Measurements from ENCODE around the gene DCLK1.

The DCLK1 gene

GRCh38 chr13:36148446-36148845 is 17.3 kb upstream of the DCLK1 start:
- no peak overlapping the region for H3K14ac ChIP-seq (ENCODE audit: low read length)
- H3K27me3 ChIP-seq (ENCODE audit: insufficient read depth, low read length) = no peaks in the 10 kb centered on the region
- no peak overlapping the region for H2BK12ac ChIP-seq (ENCODE audit: low read length)
- no peak for DNase-seq
- no CpG with 5 or more reads among the region's 1 CpG for WGBS (ENCODE audit: extremely low coverage, insufficient coverage, insufficient read length)
- H4K12ac ChIP-seq (ENCODE audit: low read depth, low read length) = no peak overlapping the region
- H2BK5ac ChIP-seq (ENCODE audit: low read depth, low read length, poor library complexity) = no peak overlapping the region
- no peaks in the 10 kb centered on the region for H3K79me1 ChIP-seq (ENCODE audit: low read length)
- H3K36me3 ChIP-seq (ENCODE audit: control insufficient read depth in 1 of 2, insufficient read depth in 2 of 2, low read length in 2 of 2) = no peaks in the 10 kb centered on the region
- H3K4me1 ChIP-seq (ENCODE audit: control insufficient read depth in 1 of 2, insufficient read depth in 2 of 2, low read length in 2 of 2) = no peaks in the 10 kb centered on the region
- H3K9ac ChIP-seq (ENCODE audit: low read length) = no peak overlapping the region
- no peaks in the 10 kb centered on the region for H3K9me3 ChIP-seq (ENCODE audit: insufficient read depth, low read depth, low read length)
- no peak overlapping the region for H3K18ac ChIP-seq (ENCODE audit: low read length)
- no peak overlapping the region for H2AFZ ChIP-seq (ENCODE audit: insufficient read depth, low read length, poor library complexity)
- H3K27ac ChIP-seq (ENCODE audit: low read depth, low read length) = no peak overlapping the region
- no peaks in the 10 kb centered on the region for H3K79me2 ChIP-seq (ENCODE audit: control insufficient read depth, insufficient read depth, low read length, poor library complexity)
- H3K4me2 ChIP-seq (ENCODE audit: low read length) = no peak overlapping the region
- no peak overlapping the region for H2AK5ac ChIP-seq (ENCODE audit: low read length)
- no peak overlapping the region for H3K4ac ChIP-seq (ENCODE audit: low read depth, low read length)
- no peak overlapping the region for H4K8ac ChIP-seq (ENCODE audit: low read depth, low read length)
- no peak overlapping the region for H3K23ac ChIP-seq (ENCODE audit: low read length)
- H4K91ac ChIP-seq (ENCODE audit: low read depth, low read length) = no peak overlapping the region
- H3K4me3 ChIP-seq (ENCODE audit: low read depth, low read length) = no peak overlapping the region
- H2BK120ac ChIP-seq (ENCODE audit: insufficient read depth, low read length, poor library complexity) = no peak overlapping the region

GRCh38 chr13:36147330-36147729 is 16.1 kb upstream of the DCLK1 start:
- Histone ChIP-seq H3K27ac (ENCODE audit: low read depth, low read length) (no peak overlapping the region), H3K9ac (ENCODE audit: low read length) (no peak overlapping the region), H3K9me3 (ENCODE audit: insufficient read depth, low read depth, low read length) (no peaks in the 10 kb centered on the region), H4K12ac (ENCODE audit: low read depth, low read length) (no peak overlapping the region), H2BK5ac (ENCODE audit: low read depth, low read length, poor library complexity) (no peak overlapping the region), H3K14ac (ENCODE audit: low read length) (no peak overlapping the region), H3K4me1 (ENCODE audit: control insufficient read depth in 1 of 2, insufficient read depth in 2 of 2, low read length in 2 of 2) (no peaks in the 10 kb centered on the region), H3K4me3 (ENCODE audit: low read depth, low read length) (no peak overlapping the region), H2BK12ac (ENCODE audit: low read length) (no peak overlapping the region), H2BK120ac (ENCODE audit: insufficient read depth, low read length, poor library complexity) (no peak overlapping the region), H3K4ac (ENCODE audit: low read depth, low read length) (no peak overlapping the region), H3K23ac (ENCODE audit: low read length) (no peak overlapping the region), H3K79me1 (ENCODE audit: low read length) (no peaks in the 10 kb centered on the region), H4K91ac (ENCODE audit: low read depth, low read length) (no peak overlapping the region), H3K27me3 (ENCODE audit: insufficient read depth, low read length) (no peaks in the 10 kb centered on the region), H3K4me2 (ENCODE audit: low read length) (no peak overlapping the region), H3K18ac (ENCODE audit: low read length) (no peak overlapping the region), H2AK5ac (ENCODE audit: low read length) (no peak overlapping the region), H4K8ac (ENCODE audit: low read depth, low read length) (no peak overlapping the region), H3K79me2 (ENCODE audit: control insufficient read depth, insufficient read depth, low read length, poor library complexity) (no peaks in the 10 kb centered on the region), H2AFZ (ENCODE audit: insufficient read depth, low read length, poor library complexity) (no peak overlapping the region), H3K36me3 (ENCODE audit: control insufficient read depth in 1 of 2, insufficient read depth in 2 of 2, low read length in 2 of 2) (no peaks in the 10 kb centered on the region)
- no peak for DNase-seq
- WGBS (ENCODE audit: extremely low coverage, insufficient coverage, insufficient read length) = no CpG with 5 or more reads among the region's 3 CpGs

GRCh38 chr13:36146511-36147269 is 15.5 kb upstream of the DCLK1 start:
- no peak overlapping the region for H4K12ac ChIP-seq (ENCODE audit: low read depth, low read length)
- no peaks in the 10 kb centered on the region for H3K79me2 ChIP-seq (ENCODE audit: control insufficient read depth, insufficient read depth, low read length, poor library complexity)
- H3K27me3 ChIP-seq (ENCODE audit: insufficient read depth, low read length) = no peaks in the 10 kb centered on the region
- H3K27ac ChIP-seq (ENCODE audit: low read depth, low read length) = no peak overlapping the region
- H2BK12ac ChIP-seq (ENCODE audit: low read length) = no peak overlapping the region
- H2BK5ac ChIP-seq (ENCODE audit: low read depth, low read length, poor library complexity) = no peak overlapping the region
- H3K18ac ChIP-seq (ENCODE audit: low read length) = no peak overlapping the region
- WGBS (ENCODE audit: extremely low coverage, insufficient coverage, insufficient read length) = no CpG with 5 or more reads among the region's 4 CpGs
- H3K4me3 ChIP-seq (ENCODE audit: low read depth, low read length) = no peak overlapping the region
- H3K9ac ChIP-seq (ENCODE audit: low read length) = no peak overlapping the region
- DNase-seq = peak in 1 of 2 donors; percentile 53
- H3K23ac ChIP-seq (ENCODE audit: low read length) = no peak overlapping the region
- H2AK5ac ChIP-seq (ENCODE audit: low read length) = no peak overlapping the region
- no peak overlapping the region for H4K91ac ChIP-seq (ENCODE audit: low read depth, low read length)
- no peak overlapping the region for H2AFZ ChIP-seq (ENCODE audit: insufficient read depth, low read length, poor library complexity)
- no peak overlapping the region for H2BK120ac ChIP-seq (ENCODE audit: insufficient read depth, low read length, poor library complexity)
- no peak overlapping the region for H3K4ac ChIP-seq (ENCODE audit: low read depth, low read length)
- no peaks in the 10 kb centered on the region for H3K9me3 ChIP-seq (ENCODE audit: insufficient read depth, low read depth, low read length)
- H3K79me1 ChIP-seq (ENCODE audit: low read length) = no peaks in the 10 kb centered on the region
- H3K14ac ChIP-seq (ENCODE audit: low read length) = no peak overlapping the region
- no peaks in the 10 kb centered on the region for H3K36me3 ChIP-seq (ENCODE audit: control insufficient read depth in 1 of 2, insufficient read depth in 2 of 2, low read length in 2 of 2)
- H4K8ac ChIP-seq (ENCODE audit: low read depth, low read length) = no peak overlapping the region
- H3K4me2 ChIP-seq (ENCODE audit: low read length) = no peak overlapping the region
- H3K4me1 ChIP-seq (ENCODE audit: control insufficient read depth in 1 of 2, insufficient read depth in 2 of 2, low read length in 2 of 2) = no peaks in the 10 kb centered on the region

GRCh38 chr13:36143738-36144137 is 12.6 kb upstream of the DCLK1 start:
- H3K4me2 ChIP-seq (ENCODE audit: low read length) = no peak overlapping the region
- no peak overlapping the region for H2BK120ac ChIP-seq (ENCODE audit: insufficient read depth, low read length, poor library complexity)
- no peaks in the 10 kb centered on the region for H3K36me3 ChIP-seq (ENCODE audit: control insufficient read depth in 1 of 2, insufficient read depth in 2 of 2, low read length in 2 of 2)
- H3K14ac ChIP-seq (ENCODE audit: low read length) = no peak overlapping the region
- no peak overlapping the region for H3K4me3 ChIP-seq (ENCODE audit: low read depth, low read length)
- no peak overlapping the region for H4K8ac ChIP-seq (ENCODE audit: low read depth, low read length)
- no peaks in the 10 kb centered on the region for H3K9me3 ChIP-seq (ENCODE audit: insufficient read depth, low read depth, low read length)
- no peak overlapping the region for H2AFZ ChIP-seq (ENCODE audit: insufficient read depth, low read length, poor library complexity)
- no peak overlapping the region for H2BK5ac ChIP-seq (ENCODE audit: low read depth, low read length, poor library complexity)
- no peak overlapping the region for H3K9ac ChIP-seq (ENCODE audit: low read length)
- no peak overlapping the region for H4K91ac ChIP-seq (ENCODE audit: low read depth, low read length)
- no peak overlapping the region for H2BK12ac ChIP-seq (ENCODE audit: low read length)
- no peaks in the 10 kb centered on the region for H3K4me1 ChIP-seq (ENCODE audit: control insufficient read depth in 1 of 2, insufficient read depth in 2 of 2, low read length in 2 of 2)
- no peak for DNase-seq
- H3K27ac ChIP-seq (ENCODE audit: low read depth, low read length) = no peak overlapping the region
- H3K27me3 ChIP-seq (ENCODE audit: insufficient read depth, low read length) = no peaks in the 10 kb centered on the region
- no peaks in the 10 kb centered on the region for H3K79me1 ChIP-seq (ENCODE audit: low read length)
- WGBS (ENCODE audit: extremely low coverage, insufficient coverage, insufficient read length) = no CpG with 5 or more reads among the region's 2 CpGs
- H3K79me2 ChIP-seq (ENCODE audit: control insufficient read depth, insufficient read depth, low read length, poor library complexity) = no peaks in the 10 kb centered on the region
- no peak overlapping the region for H2AK5ac ChIP-seq (ENCODE audit: low read length)
- no peak overlapping the region for H4K12ac ChIP-seq (ENCODE audit: low read depth, low read length)
- H3K4ac ChIP-seq (ENCODE audit: low read depth, low read length) = no peak overlapping the region
- H3K23ac ChIP-seq (ENCODE audit: low read length) = no peak overlapping the region
- H3K18ac ChIP-seq (ENCODE audit: low read length) = no peak overlapping the region

All from trophoblast cell (in vitro differentiated cells and primary cell).